GM12878 (cell line): Measurements from ENCODE around the gene S100A6. TPM values are rescaled to one million over a fixed set of nuclear protein-coding genes. Genes with fewer than 3 reads are reported as not detected.

Experiments
- BCL11A ChIP-seq: IDR thresholded peaks from 2 replicates; pipeline ENCODE4 v1.6.1; 2011; ENCODE audit warnings: low read depth, low read length
- CBX5 ChIP-seq: sonication (generic); IDR thresholded peaks from 2 replicates; pipeline ENCODE4 v1.6.1; 2016; ENCODE audit warnings: low read depth, moderate library complexity, mild to moderate bottlenecking, inconsistent platforms
- CHD1 ChIP-seq: IDR thresholded peaks from 2 replicates; pipeline ENCODE4 v1.6.1; 2012; ENCODE audit warnings: low read depth, low read length, improper control_type of control experiment
- FOS ChIP-seq: IDR thresholded peaks from 3 replicates; pipeline ENCODE4 v1.6.1; 2011; ENCODE audit warnings: borderline replicate concordance; ENCODE audit not compliant: insufficient read length; ENCODE audit errors: extremely low read depth
- GABPA ChIP-seq: IDR thresholded peaks from 2 replicates; pipeline ENCODE4 v1.6.1; 2014; ENCODE audit warnings: antibody characterized with exemption, low read depth, mild to moderate bottlenecking, inconsistent platforms
- HDAC6 ChIP-seq: fragments of 200-600 bp; sonication (generic); IDR thresholded peaks from one replicate; pipeline ENCODE4 v1.8.0; 2017; ENCODE audit warnings: antibody characterized with exemption; ENCODE audit not compliant: unreplicated experiment
- KAT2A ChIP-seq: conservative IDR thresholded peaks from 2 replicates; pipeline ENCODE4 v1.6.1; 2011; ENCODE audit warnings: low read depth, low read length; ENCODE audit not compliant: control insufficient read depth
- MTA2 ChIP-seq: fragments of 450-650 bp; IDR thresholded peaks from 2 replicates; pipeline ENCODE4 v1.6.1; 2016; ENCODE audit warnings: low read depth, mild to moderate bottlenecking, moderate library complexity
- NR2C2 ChIP-seq: IDR thresholded peaks from 2 replicates; pipeline ENCODE4 v1.6.1; 2011; ENCODE audit warnings: borderline replicate concordance, low read depth; ENCODE audit not compliant: control insufficient read depth, insufficient read length
- RAD21 ChIP-seq: IDR thresholded peaks from 2 replicates; pipeline ENCODE4 v1.6.1; 2011; ENCODE audit warnings: mild to moderate bottlenecking, low read depth, low read length, moderate library complexity; ENCODE audit not compliant: insufficient read depth
- RAD51 ChIP-seq: fragments of 450-650 bp; IDR thresholded peaks from 2 replicates; pipeline ENCODE4 v1.6.1; 2016; ENCODE audit warnings: moderate library complexity, mild to moderate bottlenecking, inconsistent platforms
- RB1 ChIP-seq: fragments of 450-650 bp; formaldehyde crosslinking; IDR thresholded peaks from 2 replicates; pipeline ENCODE4 v1.6.1; 2017; ENCODE audit warnings: mild to moderate bottlenecking, borderline replicate concordance
- RFX5 ChIP-seq: IDR thresholded peaks from 2 replicates; pipeline ENCODE4 v1.6.1; 2011; ENCODE audit warnings: low read depth, low read length, improper control_type of control experiment
- SMAD1 ChIP-seq: fragments of 450-650 bp; IDR thresholded peaks from 2 replicates; pipeline ENCODE4 v1.6.1; 2018; ENCODE audit warnings: mild to moderate bottlenecking, low read depth; ENCODE audit not compliant: partially characterized antibody
- SMARCA5 ChIP-seq: fragments of 450-650 bp; IDR thresholded peaks from 2 replicates; pipeline ENCODE4 v1.6.1; 2017; ENCODE audit warnings: mild to moderate bottlenecking
- SP1 ChIP-seq: IDR thresholded peaks from one replicate; pipeline ENCODE4 v1.6.1; 2011; ENCODE audit warnings: low read depth, low read length
- TARDBP ChIP-seq: IDR thresholded peaks from 2 replicates; pipeline ENCODE4 v1.6.1; 2016; ENCODE audit warnings: borderline replicate concordance
- TCF3 ChIP-seq: IDR thresholded peaks from 2 replicates; pipeline ENCODE4 v1.6.1; 2012; ENCODE audit warnings: low read depth, mild to moderate bottlenecking, low read length, borderline replicate concordance; ENCODE audit not compliant: insufficient read depth
- YBX1 ChIP-seq: fragments of 450-650 bp; IDR thresholded peaks from 2 replicates; pipeline ENCODE4 v1.6.1; 2016; ENCODE audit warnings: antibody characterized with exemption
- polyA plus RNA-seq, 11 experiments: library from polyadenylated mRNA; depleted of rRNA in 4 of 11; unstranded in 6 of 11; stranded (reverse) in 5 of 11; fragments of >200 nt; fragmentation: Nextera tagmentation in 4 of 11; fragmentation: Illumina TruSeq in 1 of 11; extraction: Ambion mirVana in 4 of 11; extraction: Trizol in 1 of 11; gene quantifications; 1 replicate in 1 of 11; 2 replicates in 10 of 11; pipeline versions ENCODE4 v1.2.1 to v1.2.3, GENCODE V29; 2011 to 2016; ENCODE audit warnings: inconsistent platforms in 2 of 11, missing spikeins in 2 of 11, low read depth in 1 of 11
- total RNA-seq, 4 experiments: library from RNA; depleted of rRNA in 3 of 4; stranded (reverse); fragments of >200 nt in 3 of 4; fragmentation: Illumina TruSeq in 1 of 4; extraction: Trizol in 1 of 4; gene quantifications; 2 replicates each; pipeline versions ENCODE4 v1.2.1 to v1.2.3, GENCODE V29; 2013 to 2021
- TF ChIP-seq, protein P1 (sequence below): fragments of 450-650 bp; formaldehyde crosslinking; IDR thresholded peaks from 2 replicates; pipeline ENCODE4 v1.4.0; 2020; ENCODE audit warnings: mild to moderate bottlenecking, moderate library complexity
- TF ChIP-seq, protein P2 (sequence below): fragments of 450-650 bp; IDR thresholded peaks from 2 replicates; pipeline ENCODE4 v1.6.1; 2017; ENCODE audit warnings: antibody characterized with exemption, mild to moderate bottlenecking, moderate library complexity
- TF ChIP-seq, protein P3 (sequence below): IDR thresholded peaks from 2 replicates; pipeline ENCODE4 v1.6.1; 2012; ENCODE audit warnings: low read length, inconsistent platforms
- TF ChIP-seq, protein P4 (sequence below): fragments of 150-350 bp; IDR thresholded peaks from 2 replicates; pipeline ENCODE4 v1.6.1; 2014; ENCODE audit warnings: mild to moderate bottlenecking, low read depth, low read length

Gene S100A6
- total and polyA plus RNA-seq, 10 of the 15 experiments (the other 5 are each of a cell fraction or from before 2014, with no cell fraction given) = 7.2 to 121 (median 45.7) TPM

DNA sequence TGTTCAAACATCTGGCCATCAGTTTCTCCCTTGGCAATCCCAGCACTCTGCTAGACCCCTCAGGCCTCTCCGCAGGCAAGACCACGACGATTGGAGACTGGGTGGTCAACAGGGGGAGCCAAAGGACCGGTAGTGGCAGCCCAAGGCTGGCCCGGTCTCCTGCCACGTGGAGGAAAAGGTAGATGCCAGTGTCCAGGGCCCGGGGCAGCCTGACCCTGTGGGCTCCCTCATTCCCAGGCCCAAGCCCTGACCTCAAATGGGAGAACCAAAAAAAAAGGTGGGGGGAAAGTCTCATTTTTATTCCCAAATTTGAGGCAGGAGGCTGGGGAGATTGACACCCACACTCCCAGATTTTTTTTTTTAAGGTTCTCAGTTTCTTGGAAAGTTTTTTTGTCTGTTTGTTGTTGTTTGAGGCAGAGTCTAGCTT, 24.8 kb downstream of the S100A6 start (continued):
- TF ChIP-seq RAD21 (peak; percentile 92), RAD51 (no peak; the same call in 1 of the 2 replicates), BCL11A (no peak), SMARCA5 (no peak), RFX5 (no peak), TARDBP (no peak), YBX1 (no peak), KAT2A (no peak), HDAC6 (no peak), RB1 (0 out of 2 replicates have a peak, but pooled peaks have one; percentile 44), SP1 (no peak), CHD1 (no peak), CBX5 (no peak), NR2C2 (no peak), FOS (no peak), MTA2 (no peak), SMAD1 (no peak), TCF3 (no peak), GABPA (no peak)
- TF ChIP-seq, protein P1, sequence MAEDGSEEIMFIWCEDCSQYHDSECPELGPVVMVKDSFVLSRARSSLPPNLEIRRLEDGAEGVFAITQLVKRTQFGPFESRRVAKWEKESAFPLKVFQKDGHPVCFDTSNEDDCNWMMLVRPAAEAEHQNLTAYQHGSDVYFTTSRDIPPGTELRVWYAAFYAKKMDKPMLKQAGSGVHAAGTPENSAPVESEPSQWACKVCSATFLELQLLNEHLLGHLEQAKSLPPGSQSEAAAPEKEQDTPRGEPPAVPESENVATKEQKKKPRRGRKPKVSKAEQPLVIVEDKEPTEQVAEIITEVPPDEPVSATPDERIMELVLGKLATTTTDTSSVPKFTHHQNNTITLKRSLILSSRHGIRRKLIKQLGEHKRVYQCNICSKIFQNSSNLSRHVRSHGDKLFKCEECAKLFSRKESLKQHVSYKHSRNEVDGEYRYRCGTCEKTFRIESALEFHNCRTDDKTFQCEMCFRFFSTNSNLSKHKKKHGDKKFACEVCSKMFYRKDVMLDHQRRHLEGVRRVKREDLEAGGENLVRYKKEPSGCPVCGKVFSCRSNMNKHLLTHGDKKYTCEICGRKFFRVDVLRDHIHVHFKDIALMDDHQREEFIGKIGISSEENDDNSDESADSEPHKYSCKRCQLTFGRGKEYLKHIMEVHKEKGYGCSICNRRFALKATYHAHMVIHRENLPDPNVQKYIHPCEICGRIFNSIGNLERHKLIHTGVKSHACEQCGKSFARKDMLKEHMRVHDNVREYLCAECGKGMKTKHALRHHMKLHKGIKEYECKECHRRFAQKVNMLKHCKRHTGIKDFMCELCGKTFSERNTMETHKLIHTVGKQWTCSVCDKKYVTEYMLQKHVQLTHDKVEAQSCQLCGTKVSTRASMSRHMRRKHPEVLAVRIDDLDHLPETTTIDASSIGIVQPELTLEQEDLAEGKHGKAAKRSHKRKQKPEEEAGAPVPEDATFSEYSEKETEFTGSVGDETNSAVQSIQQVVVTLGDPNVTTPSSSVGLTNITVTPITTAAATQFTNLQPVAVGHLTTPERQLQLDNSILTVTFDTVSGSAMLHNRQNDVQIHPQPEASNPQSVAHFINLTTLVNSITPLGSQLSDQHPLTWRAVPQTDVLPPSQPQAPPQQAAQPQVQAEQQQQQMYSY = no peak
- TF ChIP-seq, protein P2, sequence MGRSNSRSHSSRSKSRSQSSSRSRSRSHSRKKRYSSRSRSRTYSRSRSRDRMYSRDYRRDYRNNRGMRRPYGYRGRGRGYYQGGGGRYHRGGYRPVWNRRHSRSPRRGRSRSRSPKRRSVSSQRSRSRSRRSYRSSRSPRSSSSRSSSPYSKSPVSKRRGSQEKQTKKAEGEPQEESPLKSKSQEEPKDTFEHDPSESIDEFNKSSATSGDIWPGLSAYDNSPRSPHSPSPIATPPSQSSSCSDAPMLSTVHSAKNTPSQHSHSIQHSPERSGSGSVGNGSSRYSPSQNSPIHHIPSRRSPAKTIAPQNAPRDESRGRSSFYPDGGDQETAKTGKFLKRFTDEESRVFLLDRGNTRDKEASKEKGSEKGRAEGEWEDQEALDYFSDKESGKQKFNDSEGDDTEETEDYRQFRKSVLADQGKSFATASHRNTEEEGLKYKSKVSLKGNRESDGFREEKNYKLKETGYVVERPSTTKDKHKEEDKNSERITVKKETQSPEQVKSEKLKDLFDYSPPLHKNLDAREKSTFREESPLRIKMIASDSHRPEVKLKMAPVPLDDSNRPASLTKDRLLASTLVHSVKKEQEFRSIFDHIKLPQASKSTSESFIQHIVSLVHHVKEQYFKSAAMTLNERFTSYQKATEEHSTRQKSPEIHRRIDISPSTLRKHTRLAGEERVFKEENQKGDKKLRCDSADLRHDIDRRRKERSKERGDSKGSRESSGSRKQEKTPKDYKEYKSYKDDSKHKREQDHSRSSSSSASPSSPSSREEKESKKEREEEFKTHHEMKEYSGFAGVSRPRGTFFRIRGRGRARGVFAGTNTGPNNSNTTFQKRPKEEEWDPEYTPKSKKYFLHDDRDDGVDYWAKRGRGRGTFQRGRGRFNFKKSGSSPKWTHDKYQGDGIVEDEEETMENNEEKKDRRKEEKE = no peak
- TF ChIP-seq, protein P3, sequence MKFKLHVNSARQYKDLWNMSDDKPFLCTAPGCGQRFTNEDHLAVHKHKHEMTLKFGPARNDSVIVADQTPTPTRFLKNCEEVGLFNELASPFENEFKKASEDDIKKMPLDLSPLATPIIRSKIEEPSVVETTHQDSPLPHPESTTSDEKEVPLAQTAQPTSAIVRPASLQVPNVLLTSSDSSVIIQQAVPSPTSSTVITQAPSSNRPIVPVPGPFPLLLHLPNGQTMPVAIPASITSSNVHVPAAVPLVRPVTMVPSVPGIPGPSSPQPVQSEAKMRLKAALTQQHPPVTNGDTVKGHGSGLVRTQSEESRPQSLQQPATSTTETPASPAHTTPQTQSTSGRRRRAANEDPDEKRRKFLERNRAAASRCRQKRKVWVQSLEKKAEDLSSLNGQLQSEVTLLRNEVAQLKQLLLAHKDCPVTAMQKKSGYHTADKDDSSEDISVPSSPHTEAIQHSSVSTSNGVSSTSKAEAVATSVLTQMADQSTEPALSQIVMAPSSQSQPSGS = no peak
- TF ChIP-seq, protein P4, sequence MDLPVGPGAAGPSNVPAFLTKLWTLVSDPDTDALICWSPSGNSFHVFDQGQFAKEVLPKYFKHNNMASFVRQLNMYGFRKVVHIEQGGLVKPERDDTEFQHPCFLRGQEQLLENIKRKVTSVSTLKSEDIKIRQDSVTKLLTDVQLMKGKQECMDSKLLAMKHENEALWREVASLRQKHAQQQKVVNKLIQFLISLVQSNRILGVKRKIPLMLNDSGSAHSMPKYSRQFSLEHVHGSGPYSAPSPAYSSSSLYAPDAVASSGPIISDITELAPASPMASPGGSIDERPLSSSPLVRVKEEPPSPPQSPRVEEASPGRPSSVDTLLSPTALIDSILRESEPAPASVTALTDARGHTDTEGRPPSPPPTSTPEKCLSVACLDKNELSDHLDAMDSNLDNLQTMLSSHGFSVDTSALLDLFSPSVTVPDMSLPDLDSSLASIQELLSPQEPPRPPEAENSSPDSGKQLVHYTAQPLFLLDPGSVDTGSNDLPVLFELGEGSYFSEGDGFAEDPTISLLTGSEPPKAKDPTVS = no peak
